ENCODE results near the gene AGFG2.

GRCh38 chr7:100566018-100566531 lies 27.1 kb downstream of the AGFG2 start:
- TF ChIP-seq CTCF (IDR thresholded peaks at IDR 0.05; ENCODE audit: low read depth, low read length, poor library complexity, severe bottlenecking) (no peak), EZH2phosphoT487 (IDR thresholded peaks at IDR 0.05; ENCODE audit: borderline replicate concordance, low read length) (no peak)

Measured in DOHH2 (cell line).